HG03469 (cell line): ENCODE results near the gene C16orf96.

Experiments
- ATAC-seq: cut with Tn5 transposase; IDR thresholded peaks from one replicate; pipeline ENCODE4 v1.9.1; 2021; ENCODE audit warnings: mild to moderate bottlenecking, moderate library complexity, moderate number of reproducible peaks; ENCODE audit not compliant: unreplicated experiment

C16orf96 gene

GRCh38 chr16:4556112-4556511, at the start of gene C16orf96:
TSS of gene C16orf96 (plus strand) at chr16:4556340. CDS start at chr16:4556490, 150 bp downstream.
- no peak for ATAC-seq

GRCh38 chr16:4506450-4506849, 49.7 kb upstream of the C16orf96 start:
- ATAC-seq, result peak; percentile 39

GRCh38 chr16:4507588-4508345, 48.4 kb upstream of the C16orf96 start:
- no peak for ATAC-seq

- ATAC-seq, result no peak
Measured at GRCh38 chr16:4508806-4509205, 47.3 kb upstream of the C16orf96 start.

GRCh38 chr16:4509420-4509819, 46.7 kb upstream of the C16orf96 start:
- ATAC-seq, result no peak

GRCh38 chr16:4510131-4510530, 46.0 kb upstream of the C16orf96 start:
- no peak for ATAC-seq

GRCh38 chr16:4510747-4511426, 45.3 kb upstream of the C16orf96 start:
- no peak for ATAC-seq

- no peak for ATAC-seq
Measured at GRCh38 chr16:4511441-4512082, 44.6 kb upstream of the C16orf96 start.

GRCh38 chr16:4512473-4512872, 43.7 kb upstream of the C16orf96 start:
- no peak for ATAC-seq

GRCh38 chr16:4513086-4513860, 42.9 kb upstream of the C16orf96 start:
- ATAC-seq, result no peak

GRCh38 chr16:4513881-4514280, 42.3 kb upstream of the C16orf96 start:
- no peak for ATAC-seq

GRCh38 chr16:4514606-4515005, 41.5 kb upstream of the C16orf96 start:
- no peak for ATAC-seq

- ATAC-seq, result no peak
Measured at GRCh38 chr16:4515611-4516233, 40.4 kb upstream of the C16orf96 start.

GRCh38 chr16:4517812-4518680, 38.1 kb upstream of the C16orf96 start:
- no peak for ATAC-seq

- ATAC-seq, result no peak
Measured at GRCh38 chr16:4519274-4520058, 36.7 kb upstream of the C16orf96 start.

GRCh38 chr16:4520913-4521312, 35.2 kb upstream of the C16orf96 start:
- no peak for ATAC-seq

GRCh38 chr16:4522051-4522581, 34.0 kb upstream of the C16orf96 start:
- ATAC-seq, result no peak

GRCh38 chr16:4523686-4524085, 32.5 kb upstream of the C16orf96 start:
- no peak for ATAC-seq

- no peak for ATAC-seq
Measured at GRCh38 chr16:4524571-4524970, 31.6 kb upstream of the C16orf96 start.
